H1 (cell line): ENCODE results near the gene CDRT4. TPM values are rescaled to one million over a fixed set of nuclear protein-coding genes. Genes with fewer than 3 reads are reported as not detected.

Source experiments
- CTCF ChIA-PET: fragments of 300-600 bp; sonication (Branson Sonifier 250); formaldehyde crosslinking; loops from one replicate; lab custom pipeline; 2021; ENCODE audit not compliant: partially characterized antibody; lab: Charles Lee
- POLR2A ChIA-PET: fragments of 300-600 bp; sonication (Branson Sonifier 250); formaldehyde crosslinking; loops from one replicate; lab custom pipeline; 2021; ENCODE audit warnings: inconsistent platforms; ENCODE audit not compliant: partially characterized antibody; lab: Charles Lee
- DNase-seq, 2 experiments: peaks; one replicate each; pipeline versions ENCODE4 v3.0.0 to v3.0.0-alpha.2; 2010 to 2022; ENCODE audit warnings: low spot score in 2 of 2, low read depth in 1 of 2, mixed read lengths in 1 of 2
- FAIRE-seq: peaks from 2 replicates; lab custom pipeline; 2011; peaks lifted over from hg19 to GRCh38; lab: Jason Lieb, UNC
- H2AFZ ChIP-seq: 2 replicates; pipeline ENCODE4 v1.8.1; 2012; ENCODE audit warnings: low read length, inconsistent platforms
- H2AK5ac ChIP-seq: 2 replicates; pipeline ENCODE4 v1.6.1; 2013; ENCODE audit warnings: low read depth, low read length
- H2BK120ac ChIP-seq: replicated peaks from 2 replicates; pipeline ENCODE3; 2013; ENCODE audit warnings: low read depth, low read length, inconsistent platforms
- H2BK12ac ChIP-seq: 2 replicates; pipeline ENCODE4 v1.6.1; 2013; ENCODE audit warnings: low read depth, low read length
- H2BK15ac ChIP-seq: 2 replicates; pipeline ENCODE4 v1.6.1; 2013; ENCODE audit warnings: low read length
- H2BK20ac ChIP-seq: 2 replicates; pipeline ENCODE4 v1.6.1; 2013; ENCODE audit warnings: low read length
- H2BK5ac ChIP-seq: 2 replicates; pipeline ENCODE4 v1.6.1; 2013; ENCODE audit warnings: low read depth, low read length
- H3K14ac ChIP-seq: 2 replicates; pipeline ENCODE4 v1.6.1; 2013; ENCODE audit warnings: inconsistent platforms; ENCODE audit not compliant: insufficient read length
- H3K18ac ChIP-seq: 2 replicates; pipeline ENCODE4 v1.6.1; 2013; ENCODE audit warnings: low read length; ENCODE audit errors: extremely low read depth
- H3K23ac ChIP-seq: 2 replicates; pipeline ENCODE4 v1.6.1; 2013; ENCODE audit warnings: inconsistent platforms; ENCODE audit not compliant: insufficient read length
- H3K23me2 ChIP-seq: 2 replicates; pipeline ENCODE4 v1.6.1; 2013; ENCODE audit warnings: low read depth, low read length
- H3K27ac ChIP-seq: 2 replicates; pipeline ENCODE4 v1.6.1; 2011; ENCODE audit warnings: low read depth, low read length, inconsistent platforms
- H3K27me3 ChIP-seq, 4 experiments: replicated peaks in 1 of 4; 1 replicate in 1 of 4; 2 replicates in 3 of 4; pipeline versions ENCODE4 v1.6.1 to v1.8.1; 2011 to 2013; ENCODE audit warnings: low read length in 3 of 4, mild to moderate bottlenecking in 3 of 4, inconsistent platforms in 2 of 4, mixed read lengths in 2 of 4, moderate library complexity in 1 of 4; ENCODE audit not compliant: control insufficient read depth in 3 of 4, insufficient read depth in 3 of 4; ENCODE audit errors: extremely low read depth in 1 of 4
- H3K36me3 ChIP-seq, 4 experiments: 2 replicates each; pipeline versions ENCODE4 v1.6.1 to v1.8.1; 2011 to 2013; ENCODE audit warnings: mild to moderate bottlenecking in 4 of 4, low read length in 3 of 4, moderate library complexity in 2 of 4, control low read depth in 1 of 4, inconsistent platforms in 1 of 4; ENCODE audit not compliant: insufficient read depth in 4 of 4, control insufficient read depth in 2 of 4
- H3K4ac ChIP-seq: replicated peaks from 2 replicates; pipeline ENCODE3; 2013; ENCODE audit warnings: low read length, low read depth, mixed read lengths, inconsistent platforms; ENCODE audit not compliant: insufficient read length
- H3K4me1 ChIP-seq, 4 experiments: replicated peaks in 1 of 4; 1 replicate in 1 of 4; 2 replicates in 3 of 4; pipeline versions ENCODE4 v1.6.1 to v1.8.1; 2011 to 2013; ENCODE audit warnings: low read length in 3 of 4, inconsistent platforms in 2 of 4, mixed read lengths in 1 of 4; ENCODE audit not compliant: insufficient read depth in 4 of 4, control insufficient read depth in 3 of 4
- H3K4me2 ChIP-seq, 2 experiments: 2 replicates each; pipeline versions ENCODE4 v1.6.1 to v1.8.1; 2011 to 2013; ENCODE audit warnings: low read depth in 2 of 2, low read length in 2 of 2, control low read depth in 1 of 2, inconsistent platforms in 1 of 2, mild to moderate bottlenecking in 1 of 2; ENCODE audit not compliant: insufficient read depth in 1 of 2
- H3K4me3 ChIP-seq, 4 experiments: fragments of 200-600, 300-600 bp in 1 of 4; sonication (generic), shearing (Covaris generic), sonication (Bioruptor Twin) in 1 of 4; 2 replicates each; pipeline versions ENCODE4 v1.5.1 to v1.8.1; 2011 to 2016; ENCODE audit warnings: low read length in 4 of 4, low read depth in 3 of 4, control low read depth in 2 of 4, inconsistent platforms in 2 of 4, mild to moderate bottlenecking in 2 of 4, mixed read lengths in 1 of 4, moderate library complexity in 1 of 4; ENCODE audit not compliant: insufficient read depth in 2 of 4; ENCODE audit errors: extremely low read depth in 1 of 4
- H3K56ac ChIP-seq: replicated peaks from 2 replicates; pipeline ENCODE3; 2013; ENCODE audit warnings: low read depth, mild to moderate bottlenecking, mixed read lengths, low read length, inconsistent platforms; ENCODE audit not compliant: insufficient read length
- H3K79me1 ChIP-seq: 2 replicates; pipeline ENCODE4 v1.6.1; 2013; ENCODE audit warnings: low read depth, low read length, control low read depth
- H3K79me2 ChIP-seq, 2 experiments: 2 replicates each; pipeline versions ENCODE4 v1.6.1 to v1.8.1; 2012 to 2013; ENCODE audit warnings: low read length in 2 of 2, mild to moderate bottlenecking in 2 of 2, inconsistent platforms in 1 of 2; ENCODE audit not compliant: insufficient read depth in 2 of 2, control insufficient read depth in 1 of 2
- H3K9ac ChIP-seq, 4 experiments: replicated peaks in 1 of 4; 1 replicate in 1 of 4; 2 replicates in 3 of 4; pipeline versions ENCODE4 v1.6.1 to v1.8.1; 2011 to 2013; ENCODE audit warnings: low read depth in 3 of 4, low read length in 3 of 4, control low read depth in 2 of 4, mild to moderate bottlenecking in 2 of 4, moderate library complexity in 2 of 4, inconsistent platforms in 1 of 4; ENCODE audit errors: extremely low read depth in 1 of 4
- H3K9me3 ChIP-seq, 2 experiments: 2 replicates each; pipeline versions ENCODE4 v1.6.1 to v1.8.1; 2012 to 2013; ENCODE audit warnings: mild to moderate bottlenecking in 2 of 2, moderate library complexity in 2 of 2, control low read depth in 1 of 2, inconsistent platforms in 1 of 2, low read depth in 1 of 2, low read length in 1 of 2, mixed read lengths in 1 of 2; ENCODE audit not compliant: insufficient read depth in 2 of 2
- H4K20me1 ChIP-seq, 2 experiments: replicated peaks in 1 of 2; 2 replicates each; pipeline versions ENCODE3 to v1.8.1; 2011 to 2013; ENCODE audit warnings: inconsistent platforms in 2 of 2, low read length in 2 of 2, mild to moderate bottlenecking in 1 of 2; ENCODE audit not compliant: insufficient read depth in 2 of 2, control insufficient read depth in 1 of 2
- H4K5ac ChIP-seq: 2 replicates; pipeline ENCODE4 v1.6.1; 2013; ENCODE audit warnings: low read length, low read depth, mixed read lengths, inconsistent platforms; ENCODE audit not compliant: insufficient read length
- H4K8ac ChIP-seq: 2 replicates; pipeline ENCODE4 v1.8.0; 2013; ENCODE audit warnings: mild to moderate bottlenecking, moderate library complexity, low read length, inconsistent platforms; ENCODE audit not compliant: insufficient read depth; ENCODE audit errors: extremely low read depth
- H4K91ac ChIP-seq: replicated peaks from 2 replicates; pipeline ENCODE3; 2013; ENCODE audit warnings: low read length, mixed read lengths, inconsistent platforms; ENCODE audit not compliant: insufficient read length
- CTCF ChIP-seq, 3 experiments: IDR thresholded peaks; 1 replicate in 2 of 3; 2 replicates in 1 of 3; pipeline versions ENCODE4 v1.5.1 to v1.6.1; 2011; ENCODE audit warnings: low read length in 3 of 3, mild to moderate bottlenecking in 3 of 3, inconsistent platforms in 2 of 3, low read depth in 1 of 3, moderate library complexity in 1 of 3; ENCODE audit not compliant: insufficient read depth in 1 of 3; ENCODE audit errors: control extremely low read depth in 1 of 3
- JUND ChIP-seq: IDR thresholded peaks from 2 replicates; pipeline ENCODE4 v1.6.1; 2011; ENCODE audit warnings: mild to moderate bottlenecking, improper control_type of control experiment, low read length
- KDM1A ChIP-seq: fragments of 200-600, 300-600 bp; sonication (generic); IDR thresholded peaks from 2 replicates; pipeline ENCODE4 v1.7.1; 2016; ENCODE audit warnings: mild to moderate bottlenecking, low read length, borderline replicate concordance
- POLR2AphosphoS5 ChIP-seq: IDR thresholded peaks from 2 replicates; pipeline ENCODE4 v1.6.1; 2011; ENCODE audit warnings: low read depth, low read length
- RAD21 ChIP-seq, 2 experiments: IDR thresholded peaks in 1 of 2; conservative IDR thresholded peaks in 1 of 2; 2 replicates each; pipeline ENCODE4 v1.6.1; 2011; ENCODE audit warnings: low read depth in 2 of 2, low read length in 2 of 2, improper control_type of control experiment in 1 of 2, inconsistent platforms in 1 of 2, mild to moderate bottlenecking in 1 of 2, moderate library complexity in 1 of 2
- SIRT6 ChIP-seq: IDR thresholded peaks from one replicate; pipeline ENCODE4 v1.7.1; 2012; ENCODE audit warnings: low read length, inconsistent platforms
- SRF ChIP-seq: IDR thresholded peaks from 2 replicates; pipeline ENCODE4 v1.6.1; 2011; ENCODE audit warnings: mild to moderate bottlenecking, low read depth, low read length, moderate library complexity
- WGBS, 2 experiments: shearing (Covaris generic) in 1 of 2; methylation state at CpG; one replicate each; pipeline versions ENCODE4 v1.1.6 to v1.1.7; 2013 to 2015; ENCODE audit warnings: low lambda C conversion rate in 2 of 2, mixed read lengths in 2 of 2, inconsistent platforms in 1 of 2, low coverage in 1 of 2, missing lambda C conversion rate in 1 of 2; ENCODE audit not compliant: insufficient replicate concordance in 2 of 2, insufficient coverage in 1 of 2, insufficient read length in 1 of 2; ENCODE audit errors: extremely low coverage in 1 of 2, missing lambda C conversion rate in 1 of 2; 5-methylcytosine and 5-hydroxymethylcytosine counted together
- polyA plus RNA-seq, 7 experiments: library from polyadenylated mRNA; depleted of rRNA in 3 of 7; stranded (reverse) in 5 of 7; unstranded in 2 of 7; fragments of >200 nt in 5 of 7; fragments of 200-250 nt in 2 of 7; gene quantifications; 1 replicate in 5 of 7; 2 replicates in 1 of 7; 4 replicates in 1 of 7; pipeline versions ENCODE4 v1.2.1 to v1.2.3, GENCODE V29; 2011 to 2013; ENCODE audit warnings: missing spikeins in 2 of 7, mixed read lengths in 2 of 7
- total RNA-seq: library from RNA; stranded (reverse); fragmentation: NEBNext Ultra II Directional; extraction: Animal tissue kit (Norgen Biotek cat#: 25700); gene quantifications from 2 replicates; pipeline ENCODE4 v1.2.1, GENCODE V29; 2021
- TF ChIP-seq, protein P1 (sequence below): IDR thresholded peaks from 2 replicates; pipeline ENCODE4 v1.6.1; 2012; ENCODE audit warnings: inconsistent platforms

The CDRT4 gene
- total and polyA plus RNA-seq, 2 of the 8 experiments (the other 6 are each of a cell fraction or from before 2014, with no cell fraction given), result 2.6 to 5.6 TPM

DNA sequence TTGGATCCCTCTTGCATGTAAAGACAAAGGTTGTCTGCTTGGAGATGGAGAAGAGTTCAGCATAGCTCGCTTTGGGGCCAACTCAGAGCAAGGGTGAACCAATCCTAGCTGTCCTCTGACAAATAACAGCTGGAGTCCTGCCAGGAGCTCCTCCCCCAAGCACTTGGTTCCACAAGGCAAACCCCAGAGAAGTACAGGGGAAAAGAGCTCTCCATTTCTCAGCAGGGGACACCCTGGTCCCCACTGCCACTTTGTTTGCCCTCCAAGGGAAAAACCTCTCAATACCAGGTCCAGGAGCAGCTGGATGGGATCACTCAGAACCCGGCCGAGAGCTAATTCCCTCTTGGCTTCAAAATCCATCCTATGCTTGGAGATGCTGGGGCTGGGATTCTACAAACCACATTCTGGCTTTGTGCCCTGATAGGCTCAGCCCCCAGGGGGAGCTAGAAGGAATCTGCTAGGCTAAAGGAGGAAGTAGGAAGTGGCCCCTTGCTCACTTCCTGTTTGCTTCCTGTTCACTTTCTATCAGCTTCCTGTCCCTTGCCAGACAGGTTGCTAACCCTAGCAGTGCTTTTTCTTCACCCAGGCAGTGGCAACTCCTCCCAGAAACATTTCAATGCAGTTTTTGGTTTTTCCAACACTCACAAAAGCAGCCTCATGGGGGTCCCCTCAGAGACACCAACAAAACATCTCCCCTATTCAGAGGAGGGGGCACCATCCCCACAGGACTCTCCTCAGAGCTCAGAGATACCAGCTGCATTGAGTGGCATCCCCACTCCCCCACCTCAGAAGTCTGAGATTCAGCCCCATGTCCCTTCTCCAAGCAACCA, 30.7 kb downstream of the CDRT4 start:
- Histone ChIP-seq H3K79me2 (no peaks in the 10 kb centered on the region), H3K36me3 (peaks cover 3 to 11% (median 4%) of the 10 kb centered on the region in 4 experiments; a peak in 5 of 8 replicates), H2BK120ac (no peak overlapping the region), H3K18ac (no peak overlapping the region), H3K9ac (no peak overlapping the region), H4K5ac (no peak overlapping the region), H2BK5ac (no peak overlapping the region), H2AFZ (no peak overlapping the region), H2BK15ac (no peak overlapping the region), H3K4ac (no peak overlapping the region), H3K23me2 (no peaks in the 10 kb centered on the region), H4K20me1 (no peaks in the 10 kb centered on the region), H3K4me3 (no peak overlapping the region), H4K8ac (no peak overlapping the region), H2AK5ac (no peak overlapping the region), H3K79me1 (no peaks in the 10 kb centered on the region), H3K23ac (no peak overlapping the region), H3K4me2 (no peak overlapping the region), H2BK20ac (no peak overlapping the region), H3K9me3 (no peaks in the 10 kb centered on the region), H3K4me1 (no peaks in the 10 kb centered on the region), H3K27ac (no peak overlapping the region), H2BK12ac (no peak overlapping the region), H3K14ac (no peak overlapping the region), H3K27me3 (no peaks in the 10 kb centered on the region), H3K56ac (no peak overlapping the region), H4K91ac (no peak overlapping the region)
- WGBS, 2 experiments, result 80% methylated on average over 3 of the region's 3 CpGs; no CpG with 5 or more reads in 1 of the 2 experiments
- CTCF ChIA-PET, result interaction anchor here (0.5 to 5.8 kb wide), 29 partner anchors 10 to 203 kb away, joined by 3 to 64 read pairs (median 4); no protein-coding TSS in a partner anchor
- POLR2A ChIA-PET, result interaction anchor here (0.6 to 1.2 kb wide), 2 partner anchors 12 to 87 kb away, joined by 4 read pairs; no protein-coding TSS in a partner anchor
- DNase-seq, result peak in 1 of 2 experiments; percentile 56
- peak; percentile 36 for FAIRE-seq
- no peak for TF ChIP-seq JUND
- no peak for TF ChIP-seq SIRT6
- TF ChIP-seq, protein P1, sequence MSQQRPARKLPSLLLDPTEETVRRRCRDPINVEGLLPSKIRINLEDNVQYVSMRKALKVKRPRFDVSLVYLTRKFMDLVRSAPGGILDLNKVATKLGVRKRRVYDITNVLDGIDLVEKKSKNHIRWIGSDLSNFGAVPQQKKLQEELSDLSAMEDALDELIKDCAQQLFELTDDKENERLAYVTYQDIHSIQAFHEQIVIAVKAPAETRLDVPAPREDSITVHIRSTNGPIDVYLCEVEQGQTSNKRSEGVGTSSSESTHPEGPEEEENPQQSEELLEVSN, result no peak
- peak; percentile 27 to 45; a peak in 2 of 4 replicates for TF ChIP-seq RAD21 (IDR thresholded peaks at IDR 0.05 in 1 of 2, conservative IDR thresholded peaks at IDR 0.05 in 1 of 2; ENCODE audit: low read depth in 2 of 2, low read length in 2 of 2)
- no peak for TF ChIP-seq KDM1A
- TF ChIP-seq POLR2AphosphoS5, result no peak
- TF ChIP-seq CTCF (IDR thresholded peaks at IDR 0.05; ENCODE audit: control extremely low read depth in 1 of 3, insufficient read depth in 1 of 3, low read depth in 1 of 3, low read length in 3 of 3), result peak; percentile 40 to 66 (median 47)
- no peak for TF ChIP-seq SRF
